SH-SY5Y (cell line): Measurements from ENCODE around the gene CCDC86.

ENCODE experiments used
- GATA2 ChIP-seq: IDR thresholded peaks from 2 replicates; pipeline ENCODE4 v1.6.1; 2011; ENCODE audit warnings: mild to moderate bottlenecking, low read depth, low read length
- GATA3 ChIP-seq: IDR thresholded peaks from 2 replicates; pipeline ENCODE4 v1.6.1; 2011; ENCODE audit warnings: low read depth, mild to moderate bottlenecking, low read length, moderate library complexity

DNA sequence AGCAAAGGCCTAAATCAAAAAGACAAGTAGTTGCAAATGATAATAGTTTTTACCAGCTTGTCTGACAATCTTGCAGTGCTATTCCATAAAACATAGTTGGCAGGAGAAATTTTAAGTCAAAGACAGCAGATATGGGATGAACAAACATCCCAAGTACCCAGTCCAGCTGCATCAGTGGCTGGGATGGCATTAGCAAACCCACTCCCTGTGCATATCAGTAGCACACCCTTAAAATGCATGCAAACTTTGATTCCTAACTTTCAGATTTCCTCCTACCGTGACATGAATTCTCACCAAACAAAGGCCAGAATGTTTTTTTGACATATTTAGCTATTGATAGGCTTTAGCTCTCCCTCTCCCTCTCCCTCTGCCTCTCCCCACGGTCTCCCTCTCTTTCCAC lies 27.8 kb upstream of the CCDC86 start:
- no peak for TF ChIP-seq GATA3
- TF ChIP-seq GATA2, result no peak
